OCI-LY7 (cell line): ENCODE results near the gene ZMIZ1. TPM values are rescaled to one million over a fixed set of nuclear protein-coding genes. Genes with fewer than 3 reads are reported as not detected.

Experiments
- BruUV-seq: library from RNA; stranded (reverse); fragments of 400-500 nt; replicated peaks from 2 replicates; lab custom pipeline; 2021; lab: Mats Ljungman, UMichigan
- CTCF ChIA-PET: fragments of 300-600 bp; sonication (Branson Sonifier 250); formaldehyde crosslinking; loops from one replicate; lab custom pipeline; 2022; ENCODE audit warnings: antibody characterized with exemption; ENCODE audit not compliant: unreplicated experiment; lab: Charles Lee
- POLR2A ChIA-PET: fragments of 300-600 bp; sonication (Branson Sonifier 250); formaldehyde crosslinking; loops from one replicate; lab custom pipeline; 2022; ENCODE audit warnings: antibody characterized with exemption; lab: Charles Lee
- DNase-seq: peaks from one replicate; pipeline ENCODE4 v3.0.0-alpha.2; 2015; ENCODE audit warnings: low spot score
- H2AFZ ChIP-seq: fragments of 200-600 bp; sonication (generic), shearing (Covaris generic); 2 replicates; pipeline ENCODE4 v1.6.1; 2014; ENCODE audit warnings: mild to moderate bottlenecking, antibody characterized with exemption, low read length, moderate library complexity
- H3K27ac ChIP-seq: fragments of 200-600 bp; sonication (generic); 2 replicates; pipeline ENCODE4 v1.5.1; 2014; ENCODE audit warnings: mixed run types, low read depth, mild to moderate bottlenecking, moderate library complexity, low read length, inconsistent platforms; ENCODE audit not compliant: poor library complexity, severe bottlenecking
- H3K36me3 ChIP-seq: fragments of 200-600 bp; sonication (generic); 2 replicates; pipeline ENCODE4 v1.6.1; 2014; ENCODE audit warnings: mild to moderate bottlenecking, antibody characterized with exemption, low read length, moderate library complexity, mixed read lengths; ENCODE audit not compliant: insufficient read depth
- H3K4me1 ChIP-seq: fragments of 200-600 bp; sonication (generic); 2 replicates; pipeline ENCODE4 v1.5.1; 2014; ENCODE audit warnings: mild to moderate bottlenecking, low read length; ENCODE audit not compliant: insufficient read depth, poor library complexity, severe bottlenecking
- H3K4me2 ChIP-seq: fragments of 200-600 bp; sonication (generic); 2 replicates; pipeline ENCODE4 v1.6.1; 2014; ENCODE audit warnings: mild to moderate bottlenecking, low read length
- H3K4me3 ChIP-seq: fragments of 200-600 bp; sonication (generic); 2 replicates; pipeline ENCODE4 v1.5.1; 2014; ENCODE audit warnings: mild to moderate bottlenecking, low read depth, low read length; ENCODE audit not compliant: poor library complexity, severe bottlenecking
- H3K79me2 ChIP-seq: fragments of 200-600 bp; sonication (generic); 2 replicates; pipeline ENCODE4 v1.6.1; 2016; ENCODE audit warnings: low read depth, mild to moderate bottlenecking, low read length, moderate library complexity, mixed read lengths; ENCODE audit not compliant: insufficient read depth
- H3K9me2 ChIP-seq: fragments of 200-600 bp; sonication (generic); 2 replicates; pipeline ENCODE4 v1.6.1; 2016; ENCODE audit warnings: mild to moderate bottlenecking, low read length, mixed read lengths; ENCODE audit not compliant: insufficient read depth
- H3K9me3 ChIP-seq: fragments of 200-600 bp; sonication (generic); 2 replicates; pipeline ENCODE4 v1.6.1; 2014; ENCODE audit warnings: mild to moderate bottlenecking, mixed run types, low read length, mixed read lengths
- H4K20me1 ChIP-seq: fragments of 200-600 bp; sonication (generic); 2 replicates; pipeline ENCODE4 v1.6.1; 2014; ENCODE audit warnings: mild to moderate bottlenecking, antibody characterized with exemption, low read length, moderate library complexity, mixed read lengths; ENCODE audit not compliant: insufficient read depth
- CTCF ChIP-seq: fragments of 200-600 bp; sonication (generic); conservative IDR thresholded peaks from 2 replicates; pipeline ENCODE4 v1.5.1; 2014; ENCODE audit warnings: mild to moderate bottlenecking, antibody characterized with exemption, low read length, moderate library complexity, mixed read lengths
- EZH2phosphoT487 ChIP-seq: fragments of 200-600 bp; sonication (generic); IDR thresholded peaks from 2 replicates; pipeline ENCODE4 v1.6.1; 2018; ENCODE audit warnings: low read depth, borderline replicate concordance, mild to moderate bottlenecking, mixed run types, antibody characterized with exemption, low read length, moderate library complexity, mixed read lengths
- intact Hi-C: fragments of 100-400 bp; cut with micrococcal nuclease; formaldehyde crosslinking; loops from one replicate; pipeline ENCODE4 v1.10.0; 2022; ENCODE audit not compliant: unreplicated experiment
- total RNA-seq, 2 experiments: library from RNA; depleted of rRNA in 1 of 2; stranded (reverse); fragments of >200 nt in 1 of 2; shearing (Covaris generic) in 1 of 2; gene quantifications; 2 replicates each; pipeline ENCODE4 v1.2.3, GENCODE V29; 2014 to 2022

The ZMIZ1 gene
- total RNA-seq, 2 experiments from 2014 or later, result 20.4 to 66.9 TPM

GRCh38 chr10:79098596-79099015, 29.8 kb downstream of the ZMIZ1 start:
- no TSS peak for BruUV-seq
- peak; percentile 89 for DNase-seq
- Histone ChIP-seq H3K9me3 (no peaks in the 10 kb centered on the region), H3K79me2 (no peaks in the 10 kb centered on the region), H3K4me3 (no peak overlapping the region), H3K27ac (peak overlapping the region; percentile 90), H2AFZ (no peak overlapping the region), H4K20me1 (0 out of 2 replicates have a peak, but pooled peaks cover 4% of the 10 kb centered on the region), H3K9me2 (no peaks in the 10 kb centered on the region), H3K4me1 (peaks cover 96% of the 10 kb centered on the region), H3K4me2 (peak overlapping the region; percentile 66), H3K36me3 (no peaks in the 10 kb centered on the region)
- ChIA-PET CTCF (interaction anchor here (0.7 to 1.5 kb wide), 7 partner anchors 9 to 441 kb away, joined by 3 to 8 read pairs (median 3); no protein-coding TSS in a partner anchor), POLR2A (interaction anchor here (0.5 to 2.5 kb wide), 13 partner anchors 9 to 1388 kb away, joined by 3 to 25 read pairs (median 3); no protein-coding TSS in a partner anchor)
- no peak for TF ChIP-seq CTCF
- TF ChIP-seq EZH2phosphoT487, result no peak
- intact Hi-C loops, result loop anchor here (1.0 to 2.0 kb wide), 3 partner anchors 13 to 38 kb away; no protein-coding TSS in a partner anchor

GRCh38 chr10:79099898-79100448, 31.2 kb downstream of the ZMIZ1 start:
- no peak overlapping the region for H2AFZ ChIP-seq
- no peaks in the 10 kb centered on the region for H3K9me3 ChIP-seq
- H3K79me2 ChIP-seq, result no peaks in the 10 kb centered on the region
- H3K4me2 ChIP-seq, result peak overlapping the region; percentile 66
- H4K20me1 ChIP-seq, result 0 out of 2 replicates have a peak, but pooled peaks cover 4% of the 10 kb centered on the region
- no peak overlapping the region for H3K4me3 ChIP-seq
- H3K36me3 ChIP-seq, result no peaks in the 10 kb centered on the region
- H3K9me2 ChIP-seq, result no peaks in the 10 kb centered on the region
- ChIA-PET POLR2A (interaction anchor here (0.8 to 2.5 kb wide), 3 partner anchors 15 to 162 kb away, joined by 3 to 25 read pairs (median 4); no protein-coding TSS in a partner anchor), CTCF (no interaction called here)
- TF ChIP-seq CTCF, result no peak
- no peak for TF ChIP-seq EZH2phosphoT487
- intact Hi-C loops, result loop anchor here (2.0 kb wide), 1 partner anchor 37 kb away; no protein-coding TSS in a partner anchor
- DNase-seq, result no peak
- H3K27ac ChIP-seq, result no peak overlapping the region
- no TSS peak for BruUV-seq
- H3K4me1 ChIP-seq, result peaks cover 87% of the 10 kb centered on the region

GRCh38 chr10:79100771-79101170, 32.0 kb downstream of the ZMIZ1 start:
- Histone ChIP-seq H3K4me3 (no peak overlapping the region), H3K27ac (peak overlapping the region; percentile 46), H2AFZ (no peak overlapping the region), H3K9me3 (no peaks in the 10 kb centered on the region), H4K20me1 (0 out of 2 replicates have a peak, but pooled peaks cover 4% of the 10 kb centered on the region), H3K79me2 (no peaks in the 10 kb centered on the region), H3K9me2 (no peaks in the 10 kb centered on the region), H3K4me1 (peaks cover 79% of the 10 kb centered on the region), H3K36me3 (no peaks in the 10 kb centered on the region), H3K4me2 (peak overlapping the region; percentile 66)
- DNase-seq, result peak; percentile 69
- CTCF ChIA-PET, result interaction anchor here (0.6 kb wide), 2 partner anchors 55 to 127 kb away, joined by 3 read pairs; no protein-coding TSS in a partner anchor
- intact Hi-C loops, result no loop called here
- no peak for TF ChIP-seq CTCF
- TF ChIP-seq EZH2phosphoT487, result no peak
- BruUV-seq, result no TSS peak
- POLR2A ChIA-PET, result interaction anchor here (0.6 to 3.0 kb wide), 8 partner anchors 10 to 183 kb away, joined by 3 to 13 read pairs (median 4); no protein-coding TSS in a partner anchor
